Neuronal stem cell (in vitro differentiated cells): ENCODE data around the gene MFAP4.

Experiments used
- DNase-seq: peaks from one replicate; pipeline ENCODE4 v3.0.0-alpha.2; 2013; ENCODE audit warnings: low spot score
- H2AFZ ChIP-seq: one replicate; pipeline ENCODE4 v1.6.1; 2013; ENCODE audit warnings: mild to moderate bottlenecking, low read length, inconsistent platforms
- H2AK5ac ChIP-seq: 2 replicates; pipeline ENCODE4 v1.6.1; 2013; ENCODE audit warnings: low read depth, mild to moderate bottlenecking, inconsistent platforms, low read length, moderate library complexity, mixed read lengths
- H2BK120ac ChIP-seq: 2 replicates; pipeline ENCODE4 v1.6.1; 2013; ENCODE audit warnings: low read depth, mild to moderate bottlenecking, inconsistent platforms, low read length, moderate library complexity, mixed read lengths
- H2BK12ac ChIP-seq: one replicate; pipeline ENCODE4 v1.6.1; 2013; ENCODE audit warnings: low read length, inconsistent platforms
- H2BK15ac ChIP-seq: 2 replicates; pipeline ENCODE4 v1.6.1; 2013; ENCODE audit warnings: mild to moderate bottlenecking, low read length, inconsistent platforms, mixed read lengths
- H2BK5ac ChIP-seq: one replicate; pipeline ENCODE4 v1.6.1; 2013; ENCODE audit warnings: inconsistent platforms, mild to moderate bottlenecking, low read length, moderate library complexity
- H3K14ac ChIP-seq: one replicate; pipeline ENCODE4 v1.6.1; 2013; ENCODE audit warnings: low read length, inconsistent platforms
- H3K18ac ChIP-seq: 2 replicates; pipeline ENCODE4 v1.6.1; 2013; ENCODE audit warnings: low read length, inconsistent platforms
- H3K23ac ChIP-seq: 2 replicates; pipeline ENCODE4 v1.6.1; 2013; ENCODE audit warnings: low read depth, mild to moderate bottlenecking, mixed read lengths, low read length, inconsistent platforms; ENCODE audit not compliant: poor library complexity
- H3K27ac ChIP-seq: replicated peaks from 3 replicates; pipeline ENCODE4 v1.5.1; 2013; ENCODE audit warnings: low read length, inconsistent platforms
- H3K27me3 ChIP-seq, 3 experiments: 2 replicates each; pipeline ENCODE4 v1.6.1; 2013; ENCODE audit warnings: low read length in 3 of 3, mild to moderate bottlenecking in 2 of 3, inconsistent platforms in 1 of 3, low read depth in 1 of 3, mixed read lengths in 1 of 3, moderate library complexity in 1 of 3; ENCODE audit not compliant: control insufficient read depth in 3 of 3, insufficient read depth in 3 of 3
- H3K36me3 ChIP-seq, 2 donors: replicated peaks in 1 of 2; 2 replicates each; pipeline ENCODE4 v1.6.1; 2013; ENCODE audit warnings: low read length in 2 of 2; ENCODE audit not compliant: control insufficient read depth in 2 of 2, insufficient read depth in 2 of 2
- H3K4ac ChIP-seq: 2 replicates; pipeline ENCODE4 v1.6.1; 2013; ENCODE audit warnings: inconsistent platforms, mild to moderate bottlenecking, low read length, moderate library complexity
- H3K4me1 ChIP-seq, 2 donors: 1 replicate in 1 of 2; 2 replicates in 1 of 2; pipeline ENCODE4 v1.6.1; 2013; ENCODE audit warnings: low read length in 2 of 2, low read depth in 1 of 2; ENCODE audit not compliant: control insufficient read depth in 2 of 2, insufficient read depth in 1 of 2
- H3K4me2 ChIP-seq: one replicate; pipeline ENCODE4 v1.6.1; 2013; ENCODE audit warnings: mild to moderate bottlenecking, low read length, inconsistent platforms; ENCODE audit not compliant: insufficient read depth, poor library complexity, severe bottlenecking
- H3K4me3 ChIP-seq, 2 donors: 2 replicates each; pipeline ENCODE4 v1.5.1; 2013; ENCODE audit warnings: low read length in 2 of 2, mild to moderate bottlenecking in 2 of 2, inconsistent platforms in 1 of 2, moderate library complexity in 1 of 2
- H3K79me1 ChIP-seq: one replicate; pipeline ENCODE4 v1.6.1; 2013; ENCODE audit warnings: low read depth, mild to moderate bottlenecking, inconsistent platforms, low read length, moderate library complexity
- H3K9ac ChIP-seq: one replicate; pipeline ENCODE4 v1.6.1; 2013; ENCODE audit warnings: mild to moderate bottlenecking, low read depth, low read length, inconsistent platforms; ENCODE audit not compliant: poor library complexity
- H3K9me3 ChIP-seq, 2 donors: replicated peaks in 1 of 2; 2 replicates each; pipeline versions ENCODE3 to v1.6.1; 2013; ENCODE audit warnings: low read length in 2 of 2, mild to moderate bottlenecking in 2 of 2, inconsistent platforms in 1 of 2, low read depth in 1 of 2, mixed read lengths in 1 of 2, moderate library complexity in 1 of 2; ENCODE audit not compliant: control insufficient read depth in 2 of 2, insufficient read depth in 1 of 2
- H4K8ac ChIP-seq: one replicate; pipeline ENCODE4 v1.6.1; 2013; ENCODE audit warnings: low read depth, mild to moderate bottlenecking, inconsistent platforms, low read length, moderate library complexity
- H4K91ac ChIP-seq: one replicate; pipeline ENCODE4 v1.6.1; 2013; ENCODE audit warnings: low read length, low read depth, mild to moderate bottlenecking, inconsistent platforms; ENCODE audit not compliant: poor library complexity
- WGBS, 2 donors: extraction: QIAGEN DNeasy Blood & Tissue Kit; methylation state at CpG; one replicate each; pipeline ENCODE4 v1.1.7; 2013; ENCODE audit warnings: missing lambda C conversion rate in 2 of 2, mixed read lengths in 1 of 2; ENCODE audit not compliant: insufficient read length in 2 of 2, insufficient replicate concordance in 1 of 2; ENCODE audit errors: extremely low coverage in 2 of 2; 5-methylcytosine and 5-hydroxymethylcytosine counted together

MFAP4 gene

DNA sequence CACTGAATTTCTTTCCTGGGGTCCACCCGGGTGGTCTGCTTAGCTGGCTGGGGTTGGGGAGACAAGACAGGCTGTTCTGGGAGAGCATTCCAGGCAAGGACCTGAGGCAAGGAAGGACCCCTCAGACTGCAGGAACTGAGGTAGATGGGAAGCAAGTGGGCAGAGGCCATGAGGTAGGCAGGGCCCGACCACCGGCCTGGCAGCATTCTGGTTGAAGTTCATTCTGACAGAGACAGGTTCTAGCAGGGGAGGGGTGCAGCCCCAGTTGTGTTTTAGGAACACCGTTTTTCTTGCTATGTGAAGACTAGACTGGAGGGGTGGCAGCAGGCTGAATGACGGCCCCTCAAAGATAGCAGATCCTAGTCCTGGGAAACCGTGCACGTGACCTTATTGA, 41.9 kb downstream of the MFAP4 start:
- no peak overlapping the region for H2BK15ac ChIP-seq
- WGBS, 2 donors: no CpG with 5 or more reads among the region's 7 CpGs
- no peak overlapping the region for H3K9ac ChIP-seq
- H3K14ac ChIP-seq: no peak overlapping the region
- peaks cover 0 to 5% of the 10 kb centered on the region in 2 donors for H3K36me3 ChIP-seq
- H2AK5ac ChIP-seq: no peak overlapping the region
- no peak overlapping the region for H3K23ac ChIP-seq
- H2BK5ac ChIP-seq: no peak overlapping the region
- H3K79me1 ChIP-seq: peaks cover 3% of the 10 kb centered on the region
- H3K4ac ChIP-seq: no peak overlapping the region
- peak overlapping the region; percentile 25 for H3K18ac ChIP-seq
- DNase-seq: no peak
- H3K9me3 ChIP-seq: peaks cover 0 to 2% of the 10 kb centered on the region in 2 donors
- H2BK120ac ChIP-seq: no peak overlapping the region
- no peak overlapping the region for H3K4me2 ChIP-seq
- no peak overlapping the region for H4K91ac ChIP-seq
- H3K27ac ChIP-seq: no peak overlapping the region
- H3K4me1 ChIP-seq: peaks cover 15 to 19% of the 10 kb centered on the region in 2 donors
- H3K27me3 ChIP-seq: no peaks in the 10 kb centered on the region
- H2BK12ac ChIP-seq: no peak overlapping the region
- no peak overlapping the region for H3K4me3 ChIP-seq
- no peak overlapping the region for H2AFZ ChIP-seq
- H4K8ac ChIP-seq: no peak overlapping the region

DNA sequence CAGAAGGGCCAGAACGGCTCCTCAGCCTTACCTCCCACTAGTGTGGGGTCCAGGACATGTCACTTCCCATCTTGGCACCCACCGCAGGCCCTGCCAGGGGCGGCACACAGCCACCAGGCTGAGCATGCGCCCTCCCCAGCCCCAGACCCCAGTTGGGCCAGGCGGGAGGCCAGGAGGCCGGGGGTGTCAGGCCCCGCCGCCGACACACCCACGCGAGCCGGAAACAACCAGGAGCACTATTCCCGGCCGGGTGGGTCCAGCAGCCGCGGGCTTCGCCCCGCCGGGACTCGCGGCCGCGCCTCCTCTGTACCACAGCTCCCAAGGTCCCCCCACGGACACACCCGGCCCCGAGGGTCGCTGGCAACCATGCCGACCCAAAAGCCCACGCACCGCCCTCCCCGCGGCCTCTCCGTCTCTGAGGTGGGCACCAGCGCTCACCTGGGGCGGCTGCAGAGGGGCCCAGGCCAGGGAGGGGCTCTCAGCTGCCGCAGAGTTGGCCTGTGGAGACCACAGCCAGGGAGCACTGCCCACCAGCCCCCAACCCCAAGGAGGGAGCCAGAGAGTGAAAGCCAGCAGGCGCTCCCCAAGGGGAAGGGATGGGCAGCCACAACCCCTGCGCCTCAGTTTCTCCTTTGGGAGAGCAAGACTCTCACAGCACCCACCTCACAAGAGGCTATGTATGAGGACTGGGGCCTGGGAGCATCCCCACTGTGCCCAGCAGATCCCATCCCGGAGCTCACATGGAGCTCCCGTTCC, 42.5 kb downstream of the MFAP4 start:
- Histone ChIP-seq H3K9me3 (peaks cover 0 to 2% of the 10 kb centered on the region in 2 donors), H4K91ac (no peak overlapping the region), H3K23ac (peak overlapping the region; percentile 34), H3K27ac (no peak overlapping the region), H2BK120ac (no peak overlapping the region), H3K4ac (no peak overlapping the region), H2AFZ (no peak overlapping the region), H3K79me1 (peaks cover 3% of the 10 kb centered on the region), H3K4me2 (no peak overlapping the region), H3K14ac (no peak overlapping the region), H2BK12ac (no peak overlapping the region), H4K8ac (no peak overlapping the region), H3K9ac (no peak overlapping the region), H3K27me3 (no peaks in the 10 kb centered on the region), H3K36me3 (peaks cover 0 to 5% of the 10 kb centered on the region in 2 donors), H2BK5ac (no peak overlapping the region), H2BK15ac (no peak overlapping the region), H3K18ac (peak overlapping the region; percentile 49), H2AK5ac (peak overlapping the region; percentile 60), H3K4me3 (no peak overlapping the region), H3K4me1 (peaks cover 15 to 19% of the 10 kb centered on the region in 2 donors)
- no peak for DNase-seq
- no CpG with 5 or more reads among the region's 40 CpGs for WGBS, 2 donors

DNA sequence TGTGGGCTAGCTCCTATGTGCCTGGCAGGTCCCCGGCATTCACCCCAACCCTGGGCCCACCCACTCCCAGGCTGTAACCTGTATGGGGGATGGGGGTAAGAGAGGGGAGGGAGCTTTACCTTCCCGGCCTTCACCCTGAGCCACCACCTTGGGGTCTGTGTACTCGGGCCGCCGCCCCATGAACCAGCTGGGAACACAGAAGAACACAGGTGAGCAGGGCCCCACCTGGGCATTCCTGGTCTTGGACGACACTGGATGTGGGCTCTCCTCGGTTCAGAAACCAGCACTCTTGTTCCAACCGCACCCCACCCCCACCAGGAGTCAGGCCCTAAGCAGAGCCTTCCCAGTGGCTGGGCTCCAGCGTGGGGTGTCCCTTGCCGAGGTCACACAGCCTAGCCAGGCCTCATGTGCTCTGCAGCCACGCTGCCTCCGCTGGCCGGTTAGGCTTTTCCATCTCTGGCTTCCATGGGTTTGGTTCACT, 43.3 kb downstream of the MFAP4 start:
- Histone ChIP-seq H3K27ac (no peak overlapping the region), H4K8ac (no peak overlapping the region), H3K27me3 (no peaks in the 10 kb centered on the region), H2BK12ac (no peak overlapping the region), H4K91ac (no peak overlapping the region), H3K18ac (peak overlapping the region; percentile 35), H3K9me3 (no peaks in the 10 kb centered on the region), H2BK120ac (no peak overlapping the region), H3K4me2 (no peak overlapping the region), H3K4me3 (no peak overlapping the region), H3K36me3 (peaks cover 0 to 5% of the 10 kb centered on the region in 2 donors), H3K79me1 (peaks cover 3% of the 10 kb centered on the region), H3K4me1 (peaks cover 15 to 19% of the 10 kb centered on the region in 2 donors), H2AFZ (no peak overlapping the region), H2AK5ac (peak overlapping the region; percentile 36), H3K9ac (no peak overlapping the region), H3K14ac (no peak overlapping the region), H3K23ac (no peak overlapping the region), H2BK5ac (no peak overlapping the region), H2BK15ac (no peak overlapping the region), H3K4ac (no peak overlapping the region)
- WGBS, 2 donors: no CpG with 5 or more reads among the region's 13 CpGs
- no peak for DNase-seq

DNA sequence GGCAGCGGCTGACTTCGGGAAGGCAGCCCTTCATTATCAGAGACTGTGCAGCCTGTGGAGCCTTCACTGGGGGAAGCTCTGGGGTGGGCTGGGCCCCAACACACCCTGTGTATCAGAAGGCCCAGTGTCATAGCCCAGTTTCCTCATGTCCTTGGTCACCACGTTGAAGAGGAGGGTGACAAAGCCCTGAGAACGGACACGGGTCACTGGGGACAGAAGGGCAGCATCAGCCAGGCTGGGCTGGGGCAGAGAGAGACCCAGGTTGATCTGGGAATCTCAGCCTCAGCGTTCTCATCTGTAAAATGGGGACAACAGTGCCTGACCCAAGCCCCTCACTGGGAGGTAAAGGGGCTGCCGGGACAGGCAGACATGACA, 43.7 kb downstream of the MFAP4 start:
- Histone ChIP-seq H2BK15ac (no peak overlapping the region), H3K4me3 (no peak overlapping the region), H3K18ac (no peak overlapping the region), H4K8ac (no peak overlapping the region), H2AFZ (no peak overlapping the region), H3K4me2 (no peak overlapping the region), H2BK120ac (no peak overlapping the region), H3K79me1 (peaks cover 3% of the 10 kb centered on the region), H2BK5ac (no peak overlapping the region), H2BK12ac (no peak overlapping the region), H3K9me3 (no peaks in the 10 kb centered on the region), H3K27ac (no peak overlapping the region), H3K23ac (no peak overlapping the region), H3K4ac (no peak overlapping the region), H3K36me3 (peaks cover 0 to 5% of the 10 kb centered on the region in 2 donors), H3K9ac (no peak overlapping the region), H3K27me3 (no peaks in the 10 kb centered on the region), H4K91ac (no peak overlapping the region), H3K4me1 (peaks cover 15 to 19% of the 10 kb centered on the region in 2 donors), H3K14ac (no peak overlapping the region), H2AK5ac (no peak overlapping the region)
- DNase-seq: no peak
- no CpG with 5 or more reads among the region's 7 CpGs for WGBS, 2 donors
